Endothelial cell of umbilical vein (primary cell): ENCODE measurements around the gene GALNT11. TPM values are rescaled to one million over a fixed set of nuclear protein-coding genes. Genes with fewer than 3 reads are reported as not detected.

Source experiments
- BruUV-seq: library from RNA; stranded (reverse); fragments of 400-500 nt; replicated peaks from 2 replicates; lab custom pipeline; 2021; lab: Mats Ljungman, UMichigan
- CTCF ChIA-PET: fragments of 300-600, 350-600 bp; sonication (Branson Sonifier 250); formaldehyde crosslinking; loops from one replicate; lab custom pipeline; 2021; ENCODE audit warnings: antibody characterized with exemption, inconsistent platforms; lab: Charles Lee
- POLR2A ChIA-PET: fragments of 300-600, 350-600 bp; sonication (Branson Sonifier 250); formaldehyde crosslinking; loops from one replicate; lab custom pipeline; 2021; ENCODE audit warnings: antibody characterized with exemption, inconsistent platforms; lab: Charles Lee
- DNase-seq: peaks from one replicate; pipeline ENCODE4 v3.0.0-alpha.2; 2011; ENCODE audit warnings: low read depth, low spot score
- FAIRE-seq: peaks from 2 replicates; lab custom pipeline; 2011; peaks lifted over from hg19 to GRCh38; lab: Jason Lieb, UNC
- H2AFZ ChIP-seq: 2 replicates; pipeline ENCODE4 v1.6.0; 2012; ENCODE audit warnings: low read depth, low read length, control low read depth, inconsistent platforms
- H3K27ac ChIP-seq: 2 replicates; pipeline ENCODE4 v1.5.1; 2011; ENCODE audit warnings: low read depth, mild to moderate bottlenecking, control low read depth, low read length, moderate library complexity; ENCODE audit not compliant: insufficient read depth
- H3K27me3 ChIP-seq, 2 experiments: 2 replicates each; pipeline versions ENCODE4 v1.6.0 to v1.6.1; 2011; ENCODE audit warnings: low read length in 2 of 2, mixed read lengths in 1 of 2; ENCODE audit not compliant: control insufficient read depth in 2 of 2, insufficient read depth in 2 of 2
- H3K36me3 ChIP-seq, 2 experiments: 2 replicates in 1 of 2; 3 replicates in 1 of 2; pipeline ENCODE4 v1.5.1; 2011; ENCODE audit warnings: low read length in 2 of 2, mild to moderate bottlenecking in 1 of 2, moderate library complexity in 1 of 2; ENCODE audit not compliant: control insufficient read depth in 2 of 2, insufficient read depth in 2 of 2; ENCODE audit errors: extremely low read depth in 1 of 2
- H3K4me1 ChIP-seq: 3 replicates; pipeline ENCODE4 v1.5.1; 2011; ENCODE audit warnings: mild to moderate bottlenecking, low read length; ENCODE audit not compliant: control insufficient read depth, insufficient read depth; ENCODE audit errors: extremely low read depth
- H3K4me2 ChIP-seq: 2 replicates; pipeline ENCODE4 v1.6.1; 2011; ENCODE audit warnings: low read length, control low read depth, mixed read lengths; ENCODE audit not compliant: insufficient read depth
- H3K4me3 ChIP-seq, 3 experiments: fragments of 200-600 bp in 1 of 3; sonication (generic), shearing (Covaris generic) in 1 of 3; replicated peaks in 1 of 3; 2 replicates each; pipeline ENCODE4 v1.5.1; 2011 to 2016; ENCODE audit warnings: control low read depth in 3 of 3, low read length in 3 of 3, mild to moderate bottlenecking in 2 of 3, inconsistent platforms in 1 of 3, low read depth in 1 of 3, moderate library complexity in 1 of 3; ENCODE audit not compliant: insufficient read depth in 1 of 3
- H3K79me2 ChIP-seq: 2 replicates; pipeline ENCODE4 v1.6.0; 2012; ENCODE audit warnings: low read length, inconsistent platforms; ENCODE audit not compliant: control insufficient read depth, insufficient read depth
- H3K9ac ChIP-seq: replicated peaks from 2 replicates; pipeline ENCODE3; 2011; ENCODE audit warnings: low read length, control low read depth; ENCODE audit not compliant: insufficient read depth; ENCODE audit errors: extremely low read depth
- H3K9me1 ChIP-seq: replicated peaks from 3 replicates; pipeline ENCODE4 v1.6.0; 2011; ENCODE audit warnings: mild to moderate bottlenecking, low read length; ENCODE audit not compliant: control insufficient read depth, insufficient read depth; ENCODE audit errors: extremely low read depth
- H3K9me3 ChIP-seq: replicated peaks from 2 replicates; pipeline ENCODE4 v1.5.1; 2012; ENCODE audit warnings: low read length, inconsistent platforms; ENCODE audit not compliant: control insufficient read depth, insufficient read depth
- H4K20me1 ChIP-seq: replicated peaks from 2 replicates; pipeline ENCODE3; 2011; ENCODE audit warnings: mild to moderate bottlenecking, low read length; ENCODE audit not compliant: control insufficient read depth, insufficient read depth; ENCODE audit errors: extremely low read depth
- EZH2 ChIP-seq: IDR thresholded peaks from 2 replicates; pipeline ENCODE4 v1.6.1; 2012; ENCODE audit warnings: borderline replicate concordance, low read depth, mild to moderate bottlenecking, moderate library complexity, low read length, inconsistent platforms; ENCODE audit not compliant: severe bottlenecking
- FOS ChIP-seq: IDR thresholded peaks from 2 replicates; pipeline ENCODE4 v1.6.1; 2011; ENCODE audit warnings: mild to moderate bottlenecking, low read length, moderate library complexity, borderline replicate concordance; ENCODE audit not compliant: insufficient read depth
- GATA2 ChIP-seq: IDR thresholded peaks from 2 replicates; pipeline ENCODE4 v1.7.0; 2011; ENCODE audit warnings: low read depth, mild to moderate bottlenecking, moderate library complexity, mixed read lengths, low read length; ENCODE audit not compliant: insufficient read length, insufficient read depth
- JUN ChIP-seq: IDR thresholded peaks from 2 replicates; pipeline ENCODE4 v1.6.1; 2011; ENCODE audit warnings: borderline replicate concordance, low read depth; ENCODE audit not compliant: insufficient read length, insufficient read depth
- MYC ChIP-seq: IDR thresholded peaks from one replicate; pipeline ENCODE4 v1.6.1; 2011; ENCODE audit warnings: mild to moderate bottlenecking, low read depth, low read length
- POLR2A ChIP-seq: IDR thresholded peaks from 2 replicates; pipeline ENCODE4 v1.6.1; 2012; ENCODE audit warnings: low read depth, mild to moderate bottlenecking, control low read depth, low read length
- POLR2AphosphoS5 ChIP-seq: IDR thresholded peaks from 2 replicates; pipeline ENCODE4 v1.6.1; 2012; ENCODE audit warnings: low read depth, mild to moderate bottlenecking, control low read depth, low read length, moderate library complexity; ENCODE audit not compliant: insufficient read depth
- dilution Hi-C: fragments of 300-500 bp; cut with MboI; formaldehyde crosslinking; loops from one replicate; pipeline ENCODE4 v1.15.0; 2019; ENCODE audit warnings: low sequenced_read_pairs; ENCODE audit not compliant: extremely low pct_ligation_motif_present
- intact Hi-C: fragments of 100-400 bp; cut with micrococcal nuclease; formaldehyde crosslinking; loops from one replicate; pipeline ENCODE4 v1.10.0; 2022
- polyA plus RNA-seq, 4 experiments: library from polyadenylated mRNA; depleted of rRNA in 3 of 4; stranded (reverse) in 3 of 4; unstranded in 1 of 4; fragments of >200 nt; gene quantifications; 2 replicates each; pipeline versions ENCODE4 v1.2.1 to v1.2.3, GENCODE V29; 2011 to 2012; ENCODE audit warnings: missing spikeins in 1 of 4
- total RNA-seq: library from RNA; stranded (reverse); gene quantifications from 2 replicates; pipeline ENCODE4 v1.2.3, GENCODE V29; 2021
- TF ChIP-seq, protein P1 (sequence below), 2 donors: IDR thresholded peaks; 1 replicate in 1 of 2; 2 replicates in 1 of 2; pipeline ENCODE4 v1.5.1; 2011; ENCODE audit warnings: low read length in 2 of 2, mild to moderate bottlenecking in 2 of 2, moderate library complexity in 2 of 2, control low read depth in 1 of 2, inconsistent platforms in 1 of 2, low read depth in 1 of 2; ENCODE audit not compliant: insufficient read depth in 1 of 2; ENCODE audit errors: extremely low read depth in 1 of 2
- TF ChIP-seq, protein P2 (sequence below): IDR thresholded peaks from 2 replicates; pipeline ENCODE4 v1.6.1; 2011; ENCODE audit not compliant: insufficient read depth, insufficient read length

The GALNT11 gene
- total and polyA plus RNA-seq, 2 donors (not counting 3 experiments of a cell fraction or from before 2014, with no cell fraction given) = 27.7 to 36.5 TPM

GRCh38 chr7:152095771-152096170 lies 70.3 kb downstream of the GALNT11 start:
- Histone ChIP-seq H2AFZ (no peak overlapping the region), H3K79me2 (no peaks in the 10 kb centered on the region), H3K27ac (no peak overlapping the region), H3K36me3 (peaks cover 0 to under 1% of the 10 kb centered on the region in 2 experiments), H3K4me1 (no peaks in the 10 kb centered on the region), H3K9ac (no peak overlapping the region), H3K9me1 (no peaks in the 10 kb centered on the region), H4K20me1 (no peaks in the 10 kb centered on the region), H3K4me2 (no peak overlapping the region), H3K4me3 (no peak overlapping the region), H3K27me3 (no peaks in the 10 kb centered on the region), H3K9me3 (no peaks in the 10 kb centered on the region)
- intact Hi-C loops = no loop called here
- dilution Hi-C loops = no loop called here
- ChIA-PET CTCF (interaction anchor here (1.9 kb wide), 1 partner anchor 19 kb away, joined by 5 read pairs; no protein-coding TSS in a partner anchor), POLR2A (no interaction called here)
- TF ChIP-seq MYC (no peak), POLR2AphosphoS5 (no peak), GATA2 (no peak)
- TF ChIP-seq, protein P1, sequence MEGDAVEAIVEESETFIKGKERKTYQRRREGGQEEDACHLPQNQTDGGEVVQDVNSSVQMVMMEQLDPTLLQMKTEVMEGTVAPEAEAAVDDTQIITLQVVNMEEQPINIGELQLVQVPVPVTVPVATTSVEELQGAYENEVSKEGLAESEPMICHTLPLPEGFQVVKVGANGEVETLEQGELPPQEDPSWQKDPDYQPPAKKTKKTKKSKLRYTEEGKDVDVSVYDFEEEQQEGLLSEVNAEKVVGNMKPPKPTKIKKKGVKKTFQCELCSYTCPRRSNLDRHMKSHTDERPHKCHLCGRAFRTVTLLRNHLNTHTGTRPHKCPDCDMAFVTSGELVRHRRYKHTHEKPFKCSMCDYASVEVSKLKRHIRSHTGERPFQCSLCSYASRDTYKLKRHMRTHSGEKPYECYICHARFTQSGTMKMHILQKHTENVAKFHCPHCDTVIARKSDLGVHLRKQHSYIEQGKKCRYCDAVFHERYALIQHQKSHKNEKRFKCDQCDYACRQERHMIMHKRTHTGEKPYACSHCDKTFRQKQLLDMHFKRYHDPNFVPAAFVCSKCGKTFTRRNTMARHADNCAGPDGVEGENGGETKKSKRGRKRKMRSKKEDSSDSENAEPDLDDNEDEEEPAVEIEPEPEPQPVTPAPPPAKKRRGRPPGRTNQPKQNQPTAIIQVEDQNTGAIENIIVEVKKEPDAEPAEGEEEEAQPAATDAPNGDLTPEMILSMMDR (IDR thresholded peaks at IDR 0.05; ENCODE audit: extremely low read depth in 1 of 2, insufficient read depth in 1 of 2, low read depth in 1 of 2, low read length in 2 of 2) = no peak
- TF ChIP-seq, protein P2, sequence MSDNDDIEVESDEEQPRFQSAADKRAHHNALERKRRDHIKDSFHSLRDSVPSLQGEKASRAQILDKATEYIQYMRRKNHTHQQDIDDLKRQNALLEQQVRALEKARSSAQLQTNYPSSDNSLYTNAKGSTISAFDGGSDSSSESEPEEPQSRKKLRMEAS = no peak
- FAIRE-seq (no peak), DNase-seq (no peak)
- no TSS peak for BruUV-seq

DNA sequence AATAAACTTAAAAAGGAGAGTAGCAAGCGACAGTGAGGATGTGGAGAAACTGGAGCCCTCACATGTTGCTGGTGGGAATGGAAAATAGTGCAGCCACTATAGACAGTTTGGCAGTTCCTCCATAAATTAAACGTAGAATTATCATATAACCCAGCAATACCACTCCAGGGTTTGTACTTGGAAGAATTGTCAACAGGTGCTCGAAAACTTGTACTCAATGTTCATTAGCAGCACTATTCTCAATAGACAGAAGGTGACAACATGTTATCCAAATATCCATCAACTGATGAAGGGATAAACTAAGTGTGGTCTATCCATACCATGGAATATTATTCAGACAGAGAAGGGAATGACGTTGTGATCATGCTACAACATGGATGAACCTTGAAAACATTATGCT lies 71.9 kb downstream of the GALNT11 start:
- dilution Hi-C loops (no loop called here), intact Hi-C loops (no loop called here)
- no peak for FAIRE-seq

More for the DNA sequence above, 71.9 kb downstream of the GALNT11 start:
- BruUV-seq = no TSS peak
- Histone ChIP-seq H2AFZ (no peak overlapping the region), H3K27ac (no peak overlapping the region), H3K4me1 (no peaks in the 10 kb centered on the region), H3K9me3 (no peaks in the 10 kb centered on the region), H4K20me1 (no peaks in the 10 kb centered on the region), H3K4me3 (no peak overlapping the region), H3K79me2 (no peaks in the 10 kb centered on the region), H3K27me3 (no peaks in the 10 kb centered on the region), H3K9ac (no peak overlapping the region), H3K36me3 (peaks cover 0 to 2% of the 10 kb centered on the region in 2 experiments), H3K4me2 (no peak overlapping the region), H3K9me1 (no peaks in the 10 kb centered on the region)
- TF ChIP-seq JUN (no peak), EZH2 (no peak), GATA2 (no peak), POLR2AphosphoS5 (no peak), FOS (no peak), POLR2A (no peak), MYC (no peak)
- TF ChIP-seq, protein P2 = no peak
- TF ChIP-seq, protein P1 (IDR thresholded peaks at IDR 0.05; ENCODE audit: extremely low read depth in 1 of 2, insufficient read depth in 1 of 2, low read depth in 1 of 2, low read length in 2 of 2) = no peak
- CTCF ChIA-PET = no interaction called here
- DNase-seq = no peak
- POLR2A ChIA-PET = no interaction called here
